Upper lobe of left lung (tissue), 4 donors: Measurements from ENCODE around the gene MYO18B.

Experiments used
- EP300 ChIP-seq, 4 donors: sonication (generic); formaldehyde crosslinking; IDR thresholded peaks; one replicate each; pipeline ENCODE4 v1.5.1; 2017; ENCODE audit warnings: antibody characterized with exemption in 4 of 4, control low read depth in 2 of 4
- POLR2A ChIP-seq, 4 donors: fragments of 450-650 bp; IDR thresholded peaks; one replicate each; pipeline ENCODE4 v1.5.1; 2016 to 2017; ENCODE audit warnings: antibody characterized with exemption in 4 of 4, mild to moderate bottlenecking in 2 of 4
- TF ChIP-seq, protein P1 (sequence below), 6 experiments: fragments of 450-650 bp in 4 of 6; fragments of 200-600 bp in 2 of 6; sonication (generic) in 2 of 6; IDR thresholded peaks; one replicate each; pipeline ENCODE4 v1.5.1; 2016 to 2019; ENCODE audit warnings: antibody characterized with exemption in 6 of 6

DNA sequence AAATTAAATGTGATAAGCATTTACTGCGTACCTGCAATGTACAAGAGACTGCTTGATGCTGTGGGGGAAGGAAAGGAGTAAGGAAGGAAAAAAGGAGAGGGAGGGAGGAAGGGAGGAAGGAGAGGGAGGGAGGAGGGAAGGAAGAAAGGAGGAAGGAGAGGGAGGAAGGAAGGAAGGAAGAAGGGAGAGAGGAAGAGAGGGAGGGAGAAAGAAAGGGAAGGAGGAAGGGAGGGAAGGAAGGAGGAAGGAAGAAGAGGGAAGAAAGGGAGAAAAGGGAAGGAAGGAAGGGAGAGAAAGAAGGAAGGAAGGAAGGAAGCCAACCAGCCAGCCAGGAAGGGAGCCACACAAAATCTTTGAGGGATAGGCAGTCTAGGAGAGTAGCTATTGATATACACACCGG, 44.0 kb upstream of the MYO18B start:
- TF ChIP-seq, protein P1, sequence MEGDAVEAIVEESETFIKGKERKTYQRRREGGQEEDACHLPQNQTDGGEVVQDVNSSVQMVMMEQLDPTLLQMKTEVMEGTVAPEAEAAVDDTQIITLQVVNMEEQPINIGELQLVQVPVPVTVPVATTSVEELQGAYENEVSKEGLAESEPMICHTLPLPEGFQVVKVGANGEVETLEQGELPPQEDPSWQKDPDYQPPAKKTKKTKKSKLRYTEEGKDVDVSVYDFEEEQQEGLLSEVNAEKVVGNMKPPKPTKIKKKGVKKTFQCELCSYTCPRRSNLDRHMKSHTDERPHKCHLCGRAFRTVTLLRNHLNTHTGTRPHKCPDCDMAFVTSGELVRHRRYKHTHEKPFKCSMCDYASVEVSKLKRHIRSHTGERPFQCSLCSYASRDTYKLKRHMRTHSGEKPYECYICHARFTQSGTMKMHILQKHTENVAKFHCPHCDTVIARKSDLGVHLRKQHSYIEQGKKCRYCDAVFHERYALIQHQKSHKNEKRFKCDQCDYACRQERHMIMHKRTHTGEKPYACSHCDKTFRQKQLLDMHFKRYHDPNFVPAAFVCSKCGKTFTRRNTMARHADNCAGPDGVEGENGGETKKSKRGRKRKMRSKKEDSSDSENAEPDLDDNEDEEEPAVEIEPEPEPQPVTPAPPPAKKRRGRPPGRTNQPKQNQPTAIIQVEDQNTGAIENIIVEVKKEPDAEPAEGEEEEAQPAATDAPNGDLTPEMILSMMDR (IDR thresholded peaks at IDR 0.05): no peak
- no peak for TF ChIP-seq POLR2A (IDR thresholded peaks at IDR 0.05)
- no peak for TF ChIP-seq EP300 (IDR thresholded peaks at IDR 0.05)
